Activated T-cell treated with anti-CD3 and anti-CD28 coated beads for 24 hours (primary cell): ENCODE data around the gene LHX6.

Source experiments
- DNase-seq: peaks from one replicate; pipeline ENCODE4 v3.0.0-alpha.2; 2020; ENCODE audit warnings: low read depth

LHX6 gene

DNA sequence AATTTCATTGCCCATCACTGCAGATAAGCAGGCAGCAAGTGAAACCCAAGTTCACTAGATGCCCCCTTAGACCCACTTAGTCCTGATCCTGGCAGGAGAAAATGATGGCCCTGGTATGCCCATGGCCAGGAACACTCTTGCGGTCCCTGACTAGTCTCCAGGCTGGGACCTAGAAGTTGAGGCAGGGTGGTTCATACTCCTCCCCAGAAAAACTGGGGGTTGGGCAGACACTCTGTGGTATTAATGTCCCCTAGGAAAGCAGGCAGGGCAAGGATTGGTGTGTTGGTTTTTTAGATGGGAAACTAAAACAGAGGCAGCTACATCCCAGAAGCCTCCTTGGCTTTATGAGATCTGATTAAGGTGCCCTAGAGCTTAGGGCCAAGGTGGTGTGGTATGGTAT lies 13.1 kb downstream of the LHX6 start:
- no peak for DNase-seq

GRCh38 chr9:122214507-122214906 lies 14.2 kb downstream of the LHX6 start:
- no peak for DNase-seq

DNA sequence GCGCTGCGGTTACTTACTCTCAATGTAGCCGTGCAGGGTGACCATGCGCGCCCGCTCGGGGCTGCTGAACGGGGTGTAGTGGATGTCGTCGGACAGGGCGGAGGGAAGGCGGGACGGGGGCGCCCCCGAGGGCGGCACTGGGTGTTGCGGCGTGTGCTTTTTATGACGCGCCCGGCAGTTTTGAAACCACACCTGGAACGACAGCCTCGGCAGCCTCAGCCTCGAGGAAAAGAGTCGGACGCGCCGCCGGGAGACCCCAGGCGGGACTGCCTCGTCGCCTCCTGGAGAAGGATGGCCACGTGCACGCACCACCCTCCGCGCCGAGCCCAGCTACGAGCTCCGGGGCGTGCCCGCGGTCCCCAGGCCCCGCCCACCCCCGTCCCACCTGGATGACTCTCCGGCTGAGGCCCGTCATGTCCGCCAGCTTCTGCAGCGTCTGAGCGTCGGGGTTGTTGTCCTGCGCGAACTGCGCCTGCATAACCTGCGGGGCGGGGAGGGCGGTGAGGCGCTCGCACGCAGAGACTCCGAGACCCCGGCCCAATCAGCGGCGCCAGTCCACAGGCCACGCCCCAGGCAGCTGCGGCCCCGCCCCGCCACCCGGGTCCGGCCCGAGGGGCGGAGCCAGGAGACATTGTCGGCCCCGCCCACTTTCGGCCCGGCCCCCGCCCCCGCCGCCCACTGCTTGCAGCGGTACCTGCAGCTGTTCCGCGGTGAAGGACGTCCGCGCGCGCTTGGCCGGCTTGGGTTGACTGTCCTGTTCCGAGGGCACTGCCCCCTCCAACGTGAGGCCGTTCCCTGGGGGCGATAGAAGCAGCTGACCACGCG lies 15.0 kb downstream of the LHX6 start:
- DNase-seq, result peak; percentile 28

- DNase-seq, result no peak
These were observed 15.6 kb downstream of the LHX6 start for GRCh38 chr9:122213102-122213588.

GRCh38 chr9:122212473-122213004 lies 16.2 kb downstream of the LHX6 start:
- DNase-seq, result no peak

- no peak for DNase-seq
These were observed 19.3 kb downstream of the LHX6 start for GRCh38 chr9:122209451-122209850.

GRCh38 chr9:122207096-122207495 lies 21.7 kb downstream of the LHX6 start:
- no peak for DNase-seq

- no peak for DNase-seq
These were observed 22.4 kb downstream of the LHX6 start for GRCh38 chr9:122206118-122207046.

DNA sequence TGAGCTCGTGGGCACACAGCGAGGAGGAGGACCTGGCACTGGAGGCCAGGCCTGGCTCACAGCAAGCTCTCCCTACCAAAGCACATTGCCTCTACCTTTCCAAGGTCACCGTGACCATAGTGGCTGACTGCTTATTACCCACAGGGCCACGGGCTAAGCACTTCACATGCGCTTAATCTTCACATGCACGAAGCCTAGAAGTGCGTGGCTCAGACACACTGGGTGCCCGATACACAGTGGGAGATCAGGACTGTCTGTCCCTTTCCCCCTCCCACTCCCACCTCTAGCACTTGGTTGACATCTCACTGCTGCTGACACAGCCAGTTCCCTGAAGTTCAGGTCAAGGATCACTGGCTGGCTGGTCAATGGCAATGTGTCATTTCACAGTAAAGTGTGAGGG lies 23.6 kb downstream of the LHX6 start:
- DNase-seq, result no peak

DNA sequence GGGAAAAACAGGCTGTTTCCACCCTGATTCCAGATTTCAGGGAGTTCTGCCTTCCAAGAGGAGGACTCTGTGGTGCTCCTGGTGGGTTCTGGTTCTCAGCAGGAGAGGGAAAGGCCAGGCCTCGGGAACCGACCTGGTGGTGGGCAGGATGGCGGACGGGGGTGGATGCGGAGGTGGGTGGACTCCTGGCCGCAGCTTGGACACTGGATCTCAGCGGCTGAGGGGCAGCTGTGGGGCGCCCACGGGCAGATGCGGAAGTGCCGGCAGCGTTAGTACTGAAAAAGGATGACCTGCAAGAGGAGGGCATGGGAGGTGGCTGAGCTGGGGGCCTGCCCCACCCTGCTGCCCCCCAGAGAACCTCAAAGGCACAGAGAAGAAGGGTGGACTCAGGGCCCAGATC lies 24.3 kb downstream of the LHX6 start:
- no peak for DNase-seq

DNA sequence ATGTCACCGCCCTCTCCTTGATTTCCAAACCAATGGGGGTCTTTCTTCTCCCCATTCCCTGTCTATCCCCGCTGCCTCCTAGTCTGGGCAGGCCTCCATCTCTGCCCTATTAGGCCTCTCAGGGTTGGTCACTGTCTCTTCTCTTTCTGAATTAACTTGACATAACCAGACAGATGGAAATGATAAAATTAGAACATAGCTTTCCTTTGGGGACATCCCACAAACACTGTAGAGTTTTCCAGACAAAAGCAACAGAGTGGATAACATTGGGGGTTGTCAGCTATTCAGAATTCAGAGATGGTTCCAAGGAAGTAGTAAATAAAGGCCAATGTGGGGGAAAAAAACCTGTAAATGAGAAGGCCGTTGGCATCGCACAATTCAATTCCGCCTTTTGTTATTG lies 24.7 kb downstream of the LHX6 start:
- no peak for DNase-seq

GRCh38 chr9:122202111-122202510 lies 26.6 kb downstream of the LHX6 start:
- no peak for DNase-seq

DNA sequence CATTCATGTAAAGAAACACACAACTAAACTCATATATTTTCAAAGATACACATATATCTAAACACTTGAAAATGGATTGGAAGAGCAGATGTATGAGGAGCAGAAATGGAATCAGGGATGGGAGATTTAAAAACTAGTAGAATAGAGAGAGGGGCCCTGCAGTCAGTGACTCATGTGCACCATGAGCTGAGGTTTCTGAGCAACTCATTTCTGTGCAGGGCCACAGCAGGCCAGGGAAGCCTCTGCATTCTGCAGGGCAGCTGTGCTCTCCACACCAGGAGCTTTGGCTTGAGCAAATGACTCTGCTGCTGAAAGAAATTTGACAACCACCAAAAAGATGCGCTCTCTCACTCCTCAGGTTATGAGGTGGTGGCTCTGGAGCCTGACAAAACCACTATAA lies 27.1 kb downstream of the LHX6 start:
- no peak for DNase-seq

DNA sequence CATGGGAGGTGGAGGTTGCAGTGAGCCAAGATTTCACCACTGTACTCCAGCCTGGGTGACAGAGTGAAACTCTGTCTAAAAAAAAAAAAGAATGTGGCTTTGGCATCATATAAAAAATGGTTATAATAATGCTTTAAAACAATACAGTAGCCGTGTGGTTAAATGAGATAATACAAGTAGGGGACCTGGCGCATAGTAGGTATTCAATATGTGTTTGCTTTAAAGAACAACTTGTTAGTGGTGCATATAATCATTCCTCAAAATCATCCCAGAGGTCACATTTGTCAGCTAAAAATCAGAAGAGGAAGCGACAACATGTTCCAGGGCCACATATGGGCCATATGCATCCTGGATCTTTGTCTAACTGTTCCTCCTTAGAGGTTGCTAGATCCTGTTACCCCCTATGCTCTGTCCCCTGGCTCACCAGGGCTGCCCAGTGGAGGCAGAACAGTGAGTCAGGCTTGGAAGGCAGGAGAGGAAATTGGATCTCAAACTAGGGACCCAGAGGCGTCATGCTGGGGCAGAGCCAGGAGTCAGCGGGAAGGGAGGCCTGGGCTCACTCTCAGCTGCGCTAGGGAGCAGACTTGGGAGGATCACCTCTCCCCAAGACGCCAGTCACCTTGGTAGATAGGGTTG lies 27.7 kb downstream of the LHX6 start:
- DNase-seq, result no peak

GRCh38 chr9:122197882-122198281 lies 30.9 kb downstream of the LHX6 start:
- no peak for DNase-seq

GRCh38 chr9:122197426-122197825 lies 31.3 kb downstream of the LHX6 start:
- no peak for DNase-seq

- DNase-seq, result no peak
These were observed 32.9 kb downstream of the LHX6 start for GRCh38 chr9:122195875-122196274.

GRCh38 chr9:122193651-122194050 lies 35.1 kb downstream of the LHX6 start:
- no peak for DNase-seq

GRCh38 chr9:122192914-122193525 lies 35.7 kb downstream of the LHX6 start:
- DNase-seq, result no peak

DNA sequence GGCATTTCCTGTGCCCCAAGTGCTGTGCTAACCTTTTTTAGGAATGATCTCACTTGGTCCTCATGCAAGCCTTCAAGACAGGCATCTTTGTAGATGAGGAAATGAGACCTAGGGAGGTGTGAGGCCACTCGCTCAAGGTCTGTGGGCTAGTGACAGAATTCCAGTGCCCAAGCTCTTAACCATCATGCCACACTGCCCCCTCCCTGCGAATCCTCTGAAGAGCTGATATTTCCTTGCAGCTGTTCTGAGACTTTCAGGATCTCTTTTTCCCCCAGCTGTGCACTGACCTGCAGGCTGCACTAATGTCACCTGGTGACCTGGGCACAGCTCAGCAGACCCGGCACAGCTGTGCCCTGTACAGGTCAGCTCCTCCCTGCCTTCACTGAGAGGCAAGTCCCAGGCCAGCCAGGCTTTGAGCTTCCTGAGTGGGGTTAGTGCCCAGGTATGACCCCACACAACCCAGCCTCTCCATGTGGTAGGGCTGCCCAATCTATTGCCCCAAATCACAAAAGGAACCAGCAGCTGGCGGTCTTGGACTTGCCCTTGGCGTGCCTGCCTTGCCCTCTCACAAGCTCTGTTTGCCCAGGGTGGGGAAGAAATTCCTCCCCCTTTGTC lies 36.4 kb downstream of the LHX6 start:
- no peak for DNase-seq

- no peak for DNase-seq
These were observed 37.2 kb downstream of the LHX6 start for GRCh38 chr9:122191584-122191983.
